Stimulated activated CD8-positive, alpha-beta memory T cell treated with anti-CD3 and anti-CD28 coated beads, Interleukin-7, amount 100 ng/mL, for 4 hours (primary cell): ENCODE results near the gene C18orf63.

Source experiments
- DNase-seq, 2 donors: peaks; one replicate each; pipeline ENCODE4 v3.0.0-alpha.2; 2020; ENCODE audit warnings: low read depth in 2 of 2

The C18orf63 gene

DNA sequence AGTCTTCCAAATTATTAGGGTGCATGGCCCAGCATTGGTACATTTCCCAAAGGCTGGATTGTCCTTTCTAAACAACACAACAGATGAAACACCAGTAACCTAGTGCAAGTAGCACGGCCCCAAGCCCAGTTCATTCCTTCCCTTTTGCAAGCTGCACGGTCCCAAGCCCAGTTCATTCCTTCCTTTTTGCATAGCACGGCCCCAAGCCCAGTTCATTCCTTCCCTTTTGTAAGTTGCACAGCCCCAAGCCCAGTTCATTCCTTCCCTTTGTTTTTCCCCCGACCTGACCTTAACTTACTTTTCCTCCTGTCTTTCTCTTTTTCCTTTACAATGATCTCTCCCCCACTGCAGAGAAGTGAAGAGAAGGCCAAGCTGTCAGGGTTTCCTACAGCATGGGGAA, 60.9 kb downstream of the C18orf63 start:
- DNase-seq: no peak

GRCh38 chr18:74377776-74378175, 62.1 kb downstream of the C18orf63 start:
- no peak for DNase-seq

DNA sequence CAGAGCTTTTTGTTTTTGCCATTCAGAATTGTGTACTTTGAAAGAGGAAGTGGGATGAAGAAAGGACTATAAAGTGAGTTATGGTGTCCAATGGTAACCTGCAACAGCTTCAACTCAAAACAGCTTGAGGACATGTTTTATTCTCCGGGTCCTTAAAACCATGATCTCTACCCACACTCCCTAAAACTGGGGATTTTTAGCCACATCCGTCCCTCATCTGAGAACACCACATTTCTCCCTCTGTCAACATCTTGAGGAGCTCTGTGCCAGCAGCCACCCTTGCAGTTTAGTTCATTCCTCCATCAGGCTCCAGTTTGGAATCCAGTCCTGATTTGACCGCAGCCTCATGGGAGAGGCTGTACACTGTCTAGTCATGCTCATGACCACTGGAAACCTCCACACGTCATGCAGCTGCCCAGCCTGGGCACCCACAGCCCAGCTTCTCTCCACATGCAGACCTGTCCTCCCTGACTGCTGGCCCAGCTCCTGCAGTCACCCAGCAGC, 62.6 kb downstream of the C18orf63 start:
- no peak for DNase-seq

- DNase-seq: no peak
Observed at GRCh38 chr18:74380916-74381315, 65.3 kb downstream of the C18orf63 start.

DNA sequence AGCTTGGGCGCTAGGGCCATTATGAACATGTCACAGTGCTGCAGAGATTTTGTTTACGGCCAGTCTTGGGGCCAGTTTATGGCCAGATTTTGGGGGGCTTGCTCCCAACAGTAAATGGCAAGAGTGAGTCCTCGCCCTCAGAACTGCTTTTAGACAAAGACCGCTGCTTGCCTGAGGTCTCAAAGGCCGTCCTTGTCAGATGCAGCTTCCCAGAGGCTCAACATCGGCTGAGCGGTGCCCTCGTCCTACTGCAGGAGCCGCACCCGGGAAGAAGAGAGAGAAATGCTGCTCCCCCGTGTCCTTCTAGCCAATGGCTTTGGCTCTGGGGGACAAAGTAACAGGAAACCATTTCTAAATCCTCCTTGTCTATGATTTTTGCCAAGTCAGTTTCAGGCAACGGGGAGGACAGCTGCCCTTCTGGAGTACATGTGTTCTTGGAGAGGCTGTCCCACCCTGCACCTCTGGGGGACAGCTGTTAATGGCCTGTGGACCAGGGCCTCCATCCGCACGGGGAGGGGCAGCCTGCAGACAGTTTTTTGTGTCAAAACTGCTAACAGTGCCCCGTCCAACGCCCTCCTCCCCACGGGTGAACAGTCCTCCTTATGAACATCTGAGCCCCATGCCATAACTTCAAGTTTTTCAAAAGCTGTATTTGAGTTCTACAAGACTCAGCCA, 66.1 kb downstream of the C18orf63 start:
- DNase-seq: no peak

GRCh38 chr18:74382481-74383017, 66.9 kb downstream of the C18orf63 start:
- DNase-seq: no peak

DNA sequence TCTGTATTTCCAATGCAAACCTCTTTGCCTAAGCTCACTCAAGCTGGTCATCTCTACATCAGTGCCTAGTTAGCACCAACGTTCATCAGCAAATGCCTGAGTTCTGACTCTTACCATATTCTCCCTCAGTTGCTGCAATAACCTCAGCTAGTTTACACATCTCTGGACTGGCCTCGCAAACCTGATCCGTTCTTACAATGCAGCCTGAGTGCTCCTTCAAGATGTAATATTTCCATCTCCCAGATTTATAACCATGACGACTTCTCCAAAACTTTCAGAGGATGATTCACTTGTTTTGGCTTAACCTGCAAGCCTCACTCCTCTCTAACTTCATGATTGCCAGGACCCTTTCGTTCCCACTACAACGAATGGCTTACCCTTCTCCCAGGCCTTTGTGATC, 71.7 kb downstream of the C18orf63 start:
- no peak for DNase-seq

DNA sequence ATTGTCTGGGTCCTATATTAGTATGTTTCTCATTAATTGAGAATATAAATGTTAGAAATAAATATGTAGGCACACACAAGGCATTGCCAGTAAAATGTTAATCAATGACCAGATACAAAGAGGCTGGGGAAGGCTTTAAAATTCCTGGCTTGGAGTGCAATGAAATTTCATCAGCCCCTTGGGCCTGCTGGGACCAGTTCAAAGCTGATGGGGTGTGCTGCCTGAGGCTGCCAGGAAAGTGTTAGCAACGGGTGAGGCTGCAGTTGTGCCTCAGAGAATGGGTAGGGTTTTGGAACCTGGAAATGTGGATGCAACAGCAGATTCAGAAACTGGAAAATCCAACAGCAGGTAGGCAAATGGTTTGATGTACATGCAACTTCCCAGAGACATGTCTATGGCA, 72.6 kb downstream of the C18orf63 start:
- no peak for DNase-seq

GRCh38 chr18:74389171-74389927, 73.7 kb downstream of the C18orf63 start:
- no peak for DNase-seq

GRCh38 chr18:74389991-74390390, 74.4 kb downstream of the C18orf63 start:
- DNase-seq: no peak

DNA sequence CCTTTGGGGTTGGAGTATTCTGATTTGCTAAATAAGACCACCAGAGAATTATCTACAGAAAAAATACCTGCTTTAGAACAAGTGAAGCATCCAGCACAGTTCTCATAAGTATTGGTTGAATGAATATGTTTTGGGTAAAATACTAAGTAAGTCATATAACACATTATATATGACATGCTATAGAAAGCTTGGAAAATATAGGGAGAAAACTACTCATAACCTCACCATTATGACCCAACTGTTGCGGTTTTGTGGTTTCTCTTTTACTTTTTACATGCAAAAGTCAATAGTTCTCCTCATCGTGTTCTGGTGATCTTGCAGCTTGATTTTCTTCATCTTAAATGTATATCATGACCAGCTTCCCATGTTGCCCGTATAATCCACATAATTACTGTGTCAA, 75.3 kb downstream of the C18orf63 start:
- DNase-seq: no peak

DNA sequence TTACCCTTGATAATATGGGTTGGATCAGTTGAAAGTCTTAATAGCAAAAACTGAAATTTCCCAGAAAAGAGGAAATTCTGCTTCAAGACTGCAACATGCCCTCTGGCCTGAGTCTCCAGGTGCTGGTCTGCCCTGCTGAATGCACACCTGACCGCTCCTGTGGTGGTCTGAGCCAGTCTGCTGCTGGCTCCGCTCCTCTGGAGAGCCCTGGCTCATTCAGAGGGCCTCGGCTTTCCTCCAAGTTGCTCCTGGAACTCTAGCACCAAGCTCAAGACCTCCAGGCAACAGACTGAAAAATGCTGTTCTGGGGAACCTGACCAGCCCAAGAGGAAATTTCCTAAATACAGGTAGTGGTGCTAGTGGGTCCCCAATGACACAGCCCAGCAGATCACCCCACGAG, 76.7 kb downstream of the C18orf63 start:
- no peak for DNase-seq

- DNase-seq: no peak
Observed at GRCh38 chr18:74395006-74395405, 79.4 kb downstream of the C18orf63 start.

DNA sequence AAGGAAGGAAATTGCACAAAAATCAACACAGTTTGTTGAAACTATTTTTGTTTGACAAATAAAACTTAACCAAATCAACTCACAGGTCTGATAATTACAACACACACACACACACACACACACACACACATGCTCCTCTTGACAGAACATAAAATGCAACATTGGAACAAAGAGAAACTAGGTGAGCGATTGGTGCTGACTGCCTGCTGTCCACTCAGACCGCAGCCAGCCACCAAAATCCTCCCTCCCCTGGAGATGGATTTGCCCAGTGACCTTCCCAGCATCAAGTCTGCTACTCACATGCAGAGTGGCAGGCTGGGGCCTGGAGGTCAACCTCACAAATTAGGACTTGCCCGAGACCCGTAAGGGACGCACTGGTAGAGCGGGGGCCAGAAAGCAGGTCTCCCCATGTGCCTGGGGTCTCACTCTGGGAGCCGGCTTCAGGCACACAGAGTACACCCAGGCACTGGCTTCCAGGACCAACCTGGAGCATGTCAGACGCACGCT, 80.1 kb downstream of the C18orf63 start:
- DNase-seq: no peak

- DNase-seq: no peak
Observed at GRCh38 chr18:74396171-74397169, 80.8 kb downstream of the C18orf63 start.

- no peak for DNase-seq
Observed at GRCh38 chr18:74397572-74397971, 81.9 kb downstream of the C18orf63 start.

DNA sequence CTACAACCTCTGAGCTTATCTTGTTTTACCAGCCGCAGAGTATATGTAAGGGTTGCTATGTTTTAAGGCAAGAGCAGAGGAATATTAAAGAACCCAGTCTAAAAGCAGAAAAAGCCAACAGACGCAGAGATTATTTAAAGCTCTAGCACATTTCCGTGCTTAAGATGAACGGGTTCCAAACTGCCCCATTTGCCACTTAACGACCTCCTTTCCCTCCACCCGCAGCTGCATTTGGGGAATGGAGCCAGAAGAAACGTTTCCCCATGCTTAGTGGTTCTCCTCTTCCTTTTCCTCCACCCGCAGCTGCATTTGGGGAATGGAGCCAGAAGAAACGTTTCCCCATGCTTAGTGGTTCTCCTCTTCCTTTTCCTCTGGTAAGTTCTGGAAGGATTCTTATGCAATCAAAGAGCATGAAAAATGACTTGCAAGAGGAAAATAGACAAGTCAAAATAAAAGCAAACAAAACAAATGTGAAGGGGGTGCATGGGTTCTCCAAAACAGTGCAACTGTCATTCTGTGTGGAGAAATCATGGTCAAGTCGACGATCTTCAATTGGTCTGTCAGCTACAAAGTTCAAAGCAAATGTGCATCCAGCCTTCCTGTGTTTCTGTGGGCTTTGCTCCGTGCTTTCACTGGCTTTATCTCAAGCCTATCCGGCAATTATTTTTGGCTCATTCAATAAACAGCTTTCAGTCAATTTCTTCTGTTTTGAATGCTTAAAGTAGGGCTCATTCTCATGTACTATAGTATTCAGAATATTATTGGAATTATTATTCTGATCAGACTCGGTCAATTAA, 83.7 kb downstream of the C18orf63 start:
- DNase-seq: no peak

- DNase-seq: no peak
Observed at GRCh38 chr18:74400813-74401212, 85.2 kb downstream of the C18orf63 start.

DNA sequence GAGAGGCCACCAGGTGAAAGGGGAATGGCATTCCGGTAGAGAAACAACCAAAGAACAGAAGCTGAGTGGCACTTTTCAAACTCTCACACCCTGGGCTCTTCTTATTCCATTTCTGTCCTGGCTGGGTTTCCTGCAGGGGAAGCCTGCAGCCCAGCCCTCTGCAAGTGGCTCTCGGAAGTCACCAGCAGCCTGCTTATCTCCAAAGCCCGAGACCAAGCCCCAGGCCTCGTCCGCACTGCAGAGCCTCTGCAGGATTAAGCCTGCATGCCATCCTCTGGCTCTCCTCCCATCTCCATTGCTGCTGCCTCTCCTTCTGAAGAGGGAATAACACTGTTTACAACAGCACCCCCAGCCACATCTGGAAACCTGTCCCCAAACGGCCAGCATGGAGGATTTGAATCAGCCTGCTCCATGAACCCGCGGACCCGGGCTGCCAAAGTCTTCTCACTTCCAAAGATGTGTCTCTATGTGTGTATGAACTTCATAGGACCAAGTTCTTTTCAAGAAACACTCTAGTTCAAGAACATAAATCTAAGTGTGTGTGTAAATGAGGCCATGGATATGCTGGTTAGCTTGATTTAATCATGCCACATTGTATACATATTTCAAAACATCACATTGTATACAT, 87.3 kb downstream of the C18orf63 start:
- DNase-seq: no peak

DNA sequence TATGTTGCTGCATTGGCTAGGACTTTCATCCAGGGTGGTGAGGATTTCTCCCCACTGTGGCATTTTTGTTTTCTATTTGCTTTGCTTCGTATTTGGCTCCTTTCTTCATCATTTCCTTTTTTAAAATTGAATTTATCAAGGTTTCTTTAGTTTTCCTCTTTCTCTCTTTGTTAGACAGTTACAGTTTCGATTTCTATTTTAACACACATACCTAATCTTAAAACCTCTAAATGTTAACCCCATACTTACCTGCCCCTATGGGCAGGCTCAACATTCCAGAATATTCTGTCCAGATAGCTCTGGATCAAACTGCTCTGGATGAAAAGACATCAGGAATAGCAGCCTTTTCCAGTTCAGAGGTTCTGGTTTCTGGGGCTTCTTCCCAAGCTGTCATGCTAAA, 92.2 kb downstream of the C18orf63 start:
- no peak for DNase-seq
